Hepatocyte (in vitro differentiated cells): ENCODE measurements around the gene OR4K14. TPM values are rescaled to one million over a fixed set of nuclear protein-coding genes. Genes with fewer than 3 reads are reported as not detected.

Source experiments
- DNase-seq: peaks from one replicate; pipeline ENCODE4 v3.0.0-alpha.2; 2016; ENCODE audit warnings: low spot score
- H2AFZ ChIP-seq: fragments of 200-600 bp; sonication (generic); 2 replicates; pipeline ENCODE4 v1.6.0; 2016; ENCODE audit warnings: antibody characterized with exemption, mild to moderate bottlenecking
- H3K27ac ChIP-seq: fragments of 200-600 bp; sonication (generic); 2 replicates; pipeline ENCODE4 v1.5.1; 2016; ENCODE audit warnings: mild to moderate bottlenecking
- H3K27me3 ChIP-seq: fragments of 200-600 bp; sonication (generic); 2 replicates; pipeline ENCODE4 v1.6.1; 2016
- H3K36me3 ChIP-seq: fragments of 200-600 bp; sonication (generic); replicated peaks from 2 replicates; pipeline ENCODE4 v1.5.1; 2016; ENCODE audit warnings: low read depth; ENCODE audit not compliant: insufficient read depth
- H3K4me1 ChIP-seq: fragments of 200-600 bp; sonication (generic); 2 replicates; pipeline ENCODE4 v1.5.1; 2016; ENCODE audit warnings: mild to moderate bottlenecking, moderate library complexity; ENCODE audit not compliant: insufficient read depth
- H3K4me2 ChIP-seq: fragments of 200-600 bp; sonication (generic); 2 replicates; pipeline ENCODE4 v1.6.0; 2016
- H3K4me3 ChIP-seq: fragments of 200-600 bp; sonication (generic); 2 replicates; pipeline ENCODE4 v1.5.1; 2016; ENCODE audit warnings: mild to moderate bottlenecking
- H3K79me2 ChIP-seq: fragments of 200-600 bp; sonication (generic); 2 replicates; pipeline ENCODE4 v1.6.0; 2017; ENCODE audit warnings: mild to moderate bottlenecking
- H3K9me2 ChIP-seq: fragments of 200-600 bp; sonication (generic); replicated peaks from 2 replicates; pipeline ENCODE4 v1.6.0; 2017; ENCODE audit warnings: mild to moderate bottlenecking; ENCODE audit not compliant: insufficient read depth
- H3K9me3 ChIP-seq: fragments of 200-600 bp; sonication (generic); 2 replicates; pipeline ENCODE4 v1.5.1; 2016; ENCODE audit warnings: low read depth, mild to moderate bottlenecking
- H4K20me1 ChIP-seq: fragments of 200-600 bp; sonication (generic); 2 replicates; pipeline ENCODE4 v1.6.0; 2016; ENCODE audit warnings: mild to moderate bottlenecking; ENCODE audit not compliant: insufficient read depth, poor library complexity, severe bottlenecking
- CTCF ChIP-seq: fragments of 200-600 bp; sonication (generic); IDR thresholded peaks from 2 replicates; pipeline ENCODE4 v1.5.1; 2016; ENCODE audit warnings: antibody characterized with exemption, mild to moderate bottlenecking; ENCODE audit not compliant: poor library complexity
- EZH2 ChIP-seq: fragments of 200-600 bp; sonication (generic); IDR thresholded peaks from 2 replicates; pipeline ENCODE4 v1.6.1; 2016; ENCODE audit warnings: antibody characterized with exemption, mild to moderate bottlenecking, borderline replicate concordance
- EZH2phosphoT487 ChIP-seq: fragments of 200-600 bp; sonication (generic); IDR thresholded peaks from one replicate; pipeline ENCODE4 v1.6.1; 2018; ENCODE audit warnings: antibody characterized with exemption, mild to moderate bottlenecking, low read depth, moderate library complexity; ENCODE audit not compliant: unreplicated experiment, severe bottlenecking
- WGBS: methylation state at CpG from one replicate; pipeline ENCODE4 v1.1.6; 2016; ENCODE audit warnings: low lambda C conversion rate; ENCODE audit errors: missing lambda C conversion rate; 5-methylcytosine and 5-hydroxymethylcytosine counted together
- polyA plus RNA-seq: library from polyadenylated mRNA; unstranded; fragments of >200 nt; fragmentation: Nextera tagmentation; extraction: Ambion mirVana; gene quantifications from 2 replicates; pipeline ENCODE4 v1.2.1, GENCODE V29; 2016
- total RNA-seq: library from RNA; depleted of rRNA; stranded (reverse); fragments of >200 nt; gene quantifications from 2 replicates; pipeline ENCODE4 v1.2.3, GENCODE V29; 2014

Gene OR4K14
- total and polyA plus RNA-seq, 2 experiments from 2014 or later = not detected

- Histone ChIP-seq H4K20me1 (no peaks in the 10 kb centered on the region), H3K4me2 (no peak overlapping the region), H3K4me3 (no peak overlapping the region), H3K9me3 (peaks cover 5% of the 10 kb centered on the region), H3K27me3 (no peaks in the 10 kb centered on the region), H2AFZ (no peak overlapping the region), H3K9me2 (no peaks in the 10 kb centered on the region), H3K79me2 (no peaks in the 10 kb centered on the region), H3K27ac (no peak overlapping the region), H3K4me1 (no peaks in the 10 kb centered on the region), H3K36me3 (no peaks in the 10 kb centered on the region)
- WGBS = 62% methylated on average over 5 of the region's 5 CpGs
- DNase-seq = no peak
- TF ChIP-seq EZH2phosphoT487 (no peak), CTCF (no peak), EZH2 (no peak)
These were observed 25.1 kb upstream of the OR4K14 start for GRCh38 chr14:20044243-20044642.

GRCh38 chr14:20035938-20036337 lies 16.8 kb upstream of the OR4K14 start, which contains the start of gene OR4K13:
TSS of gene OR4K13 (minus strand) at chr14:20036038. CDS start at chr14:20034758, 1,280 bp downstream.
- H3K4me1 ChIP-seq = no peaks in the 10 kb centered on the region
- TF ChIP-seq EZH2 (no peak), EZH2phosphoT487 (no peak), CTCF (no peak)
- H3K9me3 ChIP-seq = no peaks in the 10 kb centered on the region
- 90% methylated on average over 4 of the region's 4 CpGs for WGBS
- H3K27me3 ChIP-seq = no peaks in the 10 kb centered on the region
- H3K9me2 ChIP-seq = no peaks in the 10 kb centered on the region
- H3K36me3 ChIP-seq = no peaks in the 10 kb centered on the region
- H3K4me2 ChIP-seq = no peak within 1 kb of the TSS
- no peak within 1 kb of the TSS for H3K27ac ChIP-seq
- no peaks in the 10 kb centered on the region for H4K20me1 ChIP-seq
- DNase-seq = no peak
- no peaks in the 10 kb centered on the region for H3K79me2 ChIP-seq
- no peak within 1 kb of the TSS for H2AFZ ChIP-seq
- no peak within 1 kb of the TSS for H3K4me3 ChIP-seq

- Histone ChIP-seq H3K4me3 (no peak overlapping the region), H3K9me2 (no peaks in the 10 kb centered on the region), H3K4me1 (no peaks in the 10 kb centered on the region), H3K4me2 (no peak overlapping the region), H3K79me2 (no peaks in the 10 kb centered on the region), H3K9me3 (no peaks in the 10 kb centered on the region), H3K36me3 (no peaks in the 10 kb centered on the region), H3K27me3 (no peaks in the 10 kb centered on the region), H4K20me1 (no peaks in the 10 kb centered on the region), H3K27ac (no peak overlapping the region), H2AFZ (no peak overlapping the region)
- WGBS = 57% methylated on average over 3 of the region's 3 CpGs
- no peak for DNase-seq
- TF ChIP-seq CTCF (no peak), EZH2phosphoT487 (no peak), EZH2 (no peak)
These were observed 16.3 kb upstream of the OR4K14 start for GRCh38 chr14:20035449-20035848.

- no peaks in the 10 kb centered on the region for H3K79me2 ChIP-seq
- no peaks in the 10 kb centered on the region for H3K36me3 ChIP-seq
- H3K9me2 ChIP-seq = no peaks in the 10 kb centered on the region
- H2AFZ ChIP-seq = no peak overlapping the region
- H3K4me2 ChIP-seq = no peak overlapping the region
- DNase-seq = no peak
- no peak overlapping the region for H3K4me3 ChIP-seq
- TF ChIP-seq EZH2phosphoT487 = no peak
- no peak for TF ChIP-seq CTCF
- TF ChIP-seq EZH2 = no peak
- H3K27me3 ChIP-seq = no peaks in the 10 kb centered on the region
- H3K9me3 ChIP-seq = peaks cover 4% of the 10 kb centered on the region
- H3K27ac ChIP-seq = no peak overlapping the region
- 65% methylated on average over 6 of the region's 6 CpGs for WGBS
- H3K4me1 ChIP-seq = no peaks in the 10 kb centered on the region
- H4K20me1 ChIP-seq = no peaks in the 10 kb centered on the region
These were observed 12.0 kb upstream of the OR4K14 start for GRCh38 chr14:20031058-20031457.
